A549 (cell line): ENCODE data around the gene PDGFRA. TPM values are rescaled to one million over a fixed set of nuclear protein-coding genes. Genes with fewer than 3 reads are reported as not detected.

Source experiments
- ATAC-seq, 2 experiments: fragments of 200-7000 bp in 1 of 2; fragments of >200 bp in 1 of 2; cut with Nextera tagmentation in 1 of 2; cut with Tn5 transposase in 1 of 2; 3 replicates each; pipeline versions ENCODE4 v1.8.0 to v1.9.1; 2018 to 2020; ENCODE audit warnings: mild to moderate bottlenecking in 1 of 2, moderate library complexity in 1 of 2
- CTCF ChIA-PET: fragments of 300-600 bp; sonication (Branson Sonifier 250); formaldehyde crosslinking; extraction: SDS; loops from one replicate; lab custom pipeline; 2021; ENCODE audit warnings: antibody characterized with exemption, inconsistent platforms; lab: Yijun Ruan, JAX
- POLR2A ChIA-PET: fragments of 350-600 bp; formaldehyde crosslinking; extraction: SDS; loops from one replicate; lab custom pipeline; 2021; ENCODE audit warnings: antibody characterized with exemption, inconsistent platforms; lab: Yijun Ruan, JAX
- DNase-seq, 2 experiments: peaks; one replicate each; pipeline versions ENCODE4 v3.0.0 to v3.0.0-alpha.2; 2011 to 2016; ENCODE audit warnings: low read depth in 1 of 2, low spot score in 1 of 2
- FAIRE-seq: peaks from 2 replicates; lab custom pipeline; 2011; peaks lifted over from hg19 to GRCh38; lab: Jason Lieb, UNC
- H3K27ac ChIP-seq, 2 experiments: fragments of >200 bp; sonication (Bioruptor Twin); formaldehyde crosslinking; 3 replicates each; pipeline ENCODE4 v1.5.1; 2016 to 2017
- H3K4me1 ChIP-seq: fragments of >200 bp; sonication (Bioruptor Twin); formaldehyde crosslinking; 3 replicates; pipeline ENCODE4 v1.6.1; 2016
- H3K4me2 ChIP-seq: fragments of >200 bp; sonication (Bioruptor Twin); formaldehyde crosslinking; 3 replicates; pipeline ENCODE4 v1.6.1; 2016
- H3K4me3 ChIP-seq: fragments of >200 bp; sonication (Bioruptor Twin); formaldehyde crosslinking; 3 replicates; pipeline ENCODE4 v1.5.1; 2016
- H3K9me3 ChIP-seq: fragments of >200 bp; sonication (Bioruptor Twin); formaldehyde crosslinking; 3 replicates; pipeline ENCODE4 v1.6.1; 2016
- ATOH8 ChIP-seq: fragments of 250-450 bp; sonication (Bioruptor Pico); IDR thresholded peaks from 2 replicates; pipeline ENCODE4 v1.5.0; 2020; ENCODE audit warnings: low read depth, mild to moderate bottlenecking, moderate library complexity
- BHLHE40 ChIP-seq: IDR thresholded peaks from 2 replicates; pipeline ENCODE4 v1.6.1; 2012; ENCODE audit warnings: low read depth, low read length, inconsistent platforms
- CEBPB ChIP-seq, 2 experiments: fragments of >200 bp in 1 of 2; sonication (Bioruptor Twin) in 1 of 2; formaldehyde crosslinking in 1 of 2; IDR thresholded peaks; 2 replicates each; pipeline ENCODE4 v1.6.1; 2012 to 2016
- CHD4 ChIP-seq: fragments of 200-600 bp; sonication (generic); IDR thresholded peaks from 2 replicates; pipeline ENCODE4 v1.6.1; 2016; ENCODE audit warnings: antibody characterized with exemption, mild to moderate bottlenecking, borderline replicate concordance
- ELK1 ChIP-seq: fragments of 150-350 bp; IDR thresholded peaks from 2 replicates; pipeline ENCODE4 v1.6.1; 2014; ENCODE audit warnings: low read depth, mild to moderate bottlenecking, low read length
- EP300 ChIP-seq, 2 experiments: fragments of >200 bp; sonication (Bioruptor Twin); formaldehyde crosslinking; IDR thresholded peaks; 2 replicates in 1 of 2; 3 replicates in 1 of 2; pipeline ENCODE4 v1.6.1; 2016 to 2017
- FOSL2 ChIP-seq, 2 experiments: fragments of 450-650 bp in 1 of 2; fragments of >200 bp in 1 of 2; sonication (Bioruptor Twin) in 1 of 2; formaldehyde crosslinking; IDR thresholded peaks; 2 replicates each; pipeline versions ENCODE4 v1.5.0 to v1.6.1; 2016 to 2020; ENCODE audit warnings: mild to moderate bottlenecking in 1 of 2, moderate library complexity in 1 of 2
- FOXS1 ChIP-seq: fragments of 250-450 bp; sonication (Bioruptor Pico); IDR thresholded peaks from 2 replicates; pipeline ENCODE4 v1.5.0; 2020; ENCODE audit warnings: mild to moderate bottlenecking, moderate library complexity
- HDAC2 ChIP-seq: fragments of 200-600 bp; sonication (generic); IDR thresholded peaks from 2 replicates; pipeline ENCODE4 v1.6.1; 2016
- HES2 ChIP-seq: fragments of >200 bp; sonication (Bioruptor Twin); formaldehyde crosslinking; IDR thresholded peaks from 2 replicates; pipeline ENCODE4 v1.6.1; 2016
- HEYL ChIP-seq: fragments of 250-450 bp; sonication (Bioruptor Pico); IDR thresholded peaks from 2 replicates; pipeline ENCODE4 v1.8.0; 2021; ENCODE audit warnings: mild to moderate bottlenecking, moderate library complexity
- HOXA7 ChIP-seq: fragments of 250-450 bp; sonication (Bioruptor Pico); IDR thresholded peaks from 2 replicates; pipeline ENCODE4 v1.5.0; 2020; ENCODE audit warnings: mild to moderate bottlenecking, moderate library complexity
- KDM1A ChIP-seq: fragments of 200-600 bp; sonication (generic); IDR thresholded peaks from 2 replicates; pipeline ENCODE4 v1.6.1; 2016; ENCODE audit warnings: low read depth, mild to moderate bottlenecking
- KDM5A ChIP-seq: fragments of 200-600 bp; sonication (generic); IDR thresholded peaks from 2 replicates; pipeline ENCODE4 v1.6.1; 2016; ENCODE audit warnings: antibody characterized with exemption, mild to moderate bottlenecking
- MAX ChIP-seq: IDR thresholded peaks from 2 replicates; pipeline ENCODE4 v1.6.1; 2012
- MAZ ChIP-seq: fragments of 150-350 bp; IDR thresholded peaks from 2 replicates; pipeline ENCODE4 v1.6.1; 2014; ENCODE audit warnings: antibody characterized with exemption, low read depth, low read length, borderline replicate concordance
- MYC ChIP-seq: IDR thresholded peaks from 2 replicates; pipeline ENCODE4 v1.6.1; 2012; ENCODE audit warnings: mild to moderate bottlenecking, inconsistent platforms, low read length, improper control_type of control experiment, borderline replicate concordance
- NPAS2 ChIP-seq: fragments of 250-450 bp; sonication (Bioruptor Pico); IDR thresholded peaks from 2 replicates; pipeline ENCODE4 v1.8.0; 2022; ENCODE audit warnings: mild to moderate bottlenecking, moderate library complexity, borderline replicate concordance
- NR3C1 ChIP-seq: fragments of >200 bp; sonication (Bioruptor Twin); formaldehyde crosslinking; IDR thresholded peaks from 3 replicates; pipeline ENCODE4 v1.6.1; 2017
- RARB ChIP-seq: fragments of 250-450 bp; sonication (Bioruptor Pico); IDR thresholded peaks from 2 replicates; pipeline ENCODE4 v1.8.0; 2021; ENCODE audit warnings: mild to moderate bottlenecking, moderate library complexity
- RCOR1 ChIP-seq: fragments of 150-350 bp; IDR thresholded peaks from 2 replicates; pipeline ENCODE4 v1.6.1; 2014; ENCODE audit warnings: antibody characterized with exemption, low read length, low read depth
- REST ChIP-seq: fragments of 200-600 bp; sonication (generic); IDR thresholded peaks from 2 replicates; pipeline ENCODE4 v1.6.1; 2016; ENCODE audit warnings: antibody characterized with exemption, mild to moderate bottlenecking, moderate library complexity
- RFX5 ChIP-seq: fragments of 450-650 bp; IDR thresholded peaks from 2 replicates; pipeline ENCODE4 v1.7.1; 2014; ENCODE audit warnings: antibody characterized with exemption, mild to moderate bottlenecking, moderate library complexity
- RNF2 ChIP-seq: fragments of 200-600 bp; sonication (generic); IDR thresholded peaks from 2 replicates; pipeline ENCODE4 v1.6.1; 2016; ENCODE audit warnings: low read depth, mild to moderate bottlenecking, antibody characterized with exemption, moderate library complexity, borderline replicate concordance
- TFCP2L1 ChIP-seq: fragments of 250-450 bp; sonication (Bioruptor Pico); IDR thresholded peaks from 2 replicates; pipeline ENCODE4 v1.5.0; 2021; ENCODE audit warnings: mild to moderate bottlenecking
- TP53 ChIP-seq: fragments of 250-450 bp; sonication (Bioruptor Pico); IDR thresholded peaks from 2 replicates; pipeline ENCODE4 v1.5.0; 2021; ENCODE audit warnings: mild to moderate bottlenecking, moderate library complexity
- ZC3H11A ChIP-seq: fragments of 450-650 bp; IDR thresholded peaks from 2 replicates; pipeline ENCODE4 v1.6.1; 2014; ENCODE audit warnings: antibody characterized with exemption, mild to moderate bottlenecking
- ZFP36 ChIP-seq: fragments of 450-650 bp; IDR thresholded peaks from 2 replicates; pipeline ENCODE4 v1.6.1; 2014; ENCODE audit warnings: borderline replicate concordance; ENCODE audit not compliant: partially characterized antibody
- ZNF302 ChIP-seq: fragments of 250-450 bp; sonication (Bioruptor Pico); IDR thresholded peaks from 2 replicates; pipeline ENCODE4 v1.9.0; 2021; ENCODE audit warnings: inconsistent platforms, mild to moderate bottlenecking, moderate library complexity
- WGBS: methylation state at CpG from one replicate; pipeline ENCODE4 v1.1.6; 2017; ENCODE audit errors: missing lambda C conversion rate; 5-methylcytosine and 5-hydroxymethylcytosine counted together
- polyA plus RNA-seq, 4 experiments: library from polyadenylated mRNA; depleted of rRNA in 3 of 4; stranded (reverse); fragments of >200 nt; fragmentation: RNase III in 1 of 4; extraction: RNeasy Plus Mini Kit Qiagen cat#74134 plus additional on column Dnase treatment in 1 of 4; gene quantifications; 2 replicates in 3 of 4; 3 replicates in 1 of 4; pipeline ENCODE4 v1.2.3, GENCODE V29; 2011 to 2017

Gene PDGFRA
- polyA plus RNA-seq, 2 of the 4 experiments (the other 2 are of a cell fraction) = 0.40 to 0.92 TPM

- Histone ChIP-seq H3K4me2 (no peak overlapping the region), H3K9me3 (no peaks in the 10 kb centered on the region)
- no peak for ATAC-seq
- CTCF ChIA-PET = interaction anchor here (0.8 to 1.6 kb wide), 2 partner anchors 15 to 31 kb away, joined by 3 to 5 read pairs; no protein-coding TSS in a partner anchor
- TF ChIP-seq ATOH8 (CRISPR knock-in tag) = no peak
- no peak for TF ChIP-seq CEBPB (IDR thresholded peaks at IDR 0.05)
- no peak for TF ChIP-seq ZNF302 (CRISPR knock-in tag)
- TF ChIP-seq KDM5A = no peak
- TF ChIP-seq ELK1 = no peak
- TF ChIP-seq RFX5 = no peak
- TF ChIP-seq CHD4 = no peak
- no peak for TF ChIP-seq KDM1A
- no peak for TF ChIP-seq ZFP36
- TF ChIP-seq BHLHE40 = no peak
- no peak for TF ChIP-seq HES2
- no peak for TF ChIP-seq RNF2
- TF ChIP-seq ZC3H11A = no peak
- no peak for TF ChIP-seq FOXS1
- TF ChIP-seq HDAC2 = no peak
- TF ChIP-seq MAZ = no peak
- no peak for TF ChIP-seq HOXA7 (CRISPR knock-in tag)
- TF ChIP-seq MAX = no peak
- TF ChIP-seq, all 56 proteins: peak for 0
- POLR2A ChIA-PET = no interaction called here
- H3K4me1 ChIP-seq = no peaks in the 10 kb centered on the region
- 53% methylated on average over 1 of the region's 1 CpG for WGBS
- FAIRE-seq (no peak), DNase-seq (no peak)
- no peak overlapping the region for H3K27ac ChIP-seq
- H3K4me3 ChIP-seq = no peak overlapping the region
Observed at GRCh38 chr4:54185866-54186265, 43.2 kb upstream of the PDGFRA start.

GRCh38 chr4:54186371-54186770 is 42.7 kb upstream of the PDGFRA start:
- DNase-seq (no peak), ATAC-seq (no peak), FAIRE-seq (no peak)
- 75% methylated on average over 6 of the region's 6 CpGs for WGBS
- Histone ChIP-seq H3K4me1 (no peaks in the 10 kb centered on the region), H3K4me3 (no peak overlapping the region), H3K27ac (no peak overlapping the region), H3K4me2 (no peak overlapping the region), H3K9me3 (no peaks in the 10 kb centered on the region)
- ChIA-PET CTCF (interaction anchor here (0.8 to 1.6 kb wide), 2 partner anchors 14 to 31 kb away, joined by 3 to 5 read pairs; no protein-coding TSS in a partner anchor), POLR2A (no interaction called here)
- TF ChIP-seq NPAS2 (CRISPR knock-in tag) (no peak), ATOH8 (CRISPR knock-in tag) (no peak), REST (no peak), ELK1 (no peak), NR3C1 (no peak), TFCP2L1 (CRISPR knock-in tag) (no peak), TP53 (CRISPR knock-in tag) (no peak), RCOR1 (no peak), RARB (CRISPR knock-in tag) (no peak), FOSL2 (IDR thresholded peaks at IDR 0.05) (no peak), FOSL2 (CRISPR knock-in tag; IDR thresholded peaks at IDR 0.05) (no peak), EP300 (IDR thresholded peaks at IDR 0.05) (no peak), FOXS1 (no peak), ZFP36 (no peak), MYC (no peak), HEYL (CRISPR knock-in tag) (no peak), KDM5A (no peak)
